Astrocyte (in vitro differentiated cells and primary cell): ENCODE measurements around the gene SPRR1B.

Experiments
- EZH2 ChIP-seq: IDR thresholded peaks from 2 replicates; pipeline ENCODE4 v1.6.1; 2012; ENCODE audit warnings: mild to moderate bottlenecking, low read length, inconsistent platforms; ENCODE audit not compliant: insufficient read depth
- TF ChIP-seq, protein P1 (sequence below): IDR thresholded peaks from 2 replicates; pipeline ENCODE4 v1.5.1; 2011; ENCODE audit warnings: low read depth, mild to moderate bottlenecking, inconsistent platforms, low read length, moderate library complexity; ENCODE audit not compliant: insufficient read depth

DNA sequence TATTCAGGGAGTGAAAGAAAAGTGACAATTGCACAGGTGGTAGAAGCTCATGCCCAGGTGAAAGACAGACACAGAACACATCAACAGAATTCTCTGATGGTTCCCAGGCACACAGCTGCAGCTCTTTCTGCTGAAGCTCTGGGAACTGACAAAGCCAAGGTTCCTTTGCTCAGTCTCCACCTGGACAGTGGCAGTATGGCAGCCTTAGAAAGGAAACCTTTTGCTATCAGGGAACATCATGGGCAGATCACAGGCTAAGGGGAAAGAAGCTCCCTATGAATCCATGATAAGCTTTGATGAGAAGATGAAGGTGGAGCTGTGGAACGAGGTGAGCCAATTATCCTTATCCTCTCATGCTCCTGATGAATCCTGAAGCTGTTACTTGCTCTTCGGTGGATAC, 39.2 kb downstream of the SPRR1B start:
- TF ChIP-seq, protein P1, sequence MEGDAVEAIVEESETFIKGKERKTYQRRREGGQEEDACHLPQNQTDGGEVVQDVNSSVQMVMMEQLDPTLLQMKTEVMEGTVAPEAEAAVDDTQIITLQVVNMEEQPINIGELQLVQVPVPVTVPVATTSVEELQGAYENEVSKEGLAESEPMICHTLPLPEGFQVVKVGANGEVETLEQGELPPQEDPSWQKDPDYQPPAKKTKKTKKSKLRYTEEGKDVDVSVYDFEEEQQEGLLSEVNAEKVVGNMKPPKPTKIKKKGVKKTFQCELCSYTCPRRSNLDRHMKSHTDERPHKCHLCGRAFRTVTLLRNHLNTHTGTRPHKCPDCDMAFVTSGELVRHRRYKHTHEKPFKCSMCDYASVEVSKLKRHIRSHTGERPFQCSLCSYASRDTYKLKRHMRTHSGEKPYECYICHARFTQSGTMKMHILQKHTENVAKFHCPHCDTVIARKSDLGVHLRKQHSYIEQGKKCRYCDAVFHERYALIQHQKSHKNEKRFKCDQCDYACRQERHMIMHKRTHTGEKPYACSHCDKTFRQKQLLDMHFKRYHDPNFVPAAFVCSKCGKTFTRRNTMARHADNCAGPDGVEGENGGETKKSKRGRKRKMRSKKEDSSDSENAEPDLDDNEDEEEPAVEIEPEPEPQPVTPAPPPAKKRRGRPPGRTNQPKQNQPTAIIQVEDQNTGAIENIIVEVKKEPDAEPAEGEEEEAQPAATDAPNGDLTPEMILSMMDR, result no peak
- no peak for TF ChIP-seq EZH2
